GM19351 (cell line): ENCODE data around the gene YY2.
"Not testable (repeated sequence)": the region's sequence is repeated elsewhere in the genome, so short reads cannot be mapped to it uniquely, and the experiment has no call there.

ENCODE experiments used
- ATAC-seq: cut with Tn5 transposase; IDR thresholded peaks from one replicate; pipeline ENCODE4 v1.9.1; 2021; ENCODE audit warnings: mild to moderate bottlenecking, moderate library complexity; ENCODE audit not compliant: unreplicated experiment

YY2 gene

GRCh38 chrX:21873063-21873775 is 17.4 kb downstream of the YY2 start:
- no peak for ATAC-seq

- not testable (repeated sequence) for ATAC-seq
These were observed 18.4 kb downstream of the YY2 start for GRCh38 chrX:21874182-21874581.

- no peak for ATAC-seq
These were observed 19.2 kb downstream of the YY2 start for GRCh38 chrX:21875013-21875412.

- no peak for ATAC-seq
These were observed 26.2 kb downstream of the YY2 start for GRCh38 chrX:21881881-21882574.

- no peak for ATAC-seq
These were observed 27.5 kb downstream of the YY2 start for GRCh38 chrX:21883258-21883657.

- ATAC-seq, result no peak
These were observed 29.8 kb downstream of the YY2 start for GRCh38 chrX:21885568-21885967.

- no peak for ATAC-seq
These were observed 49.5 kb downstream of the YY2 start for GRCh38 chrX:21905313-21905712.

- ATAC-seq, result no peak
These were observed 50.2 kb downstream of the YY2 start for GRCh38 chrX:21905953-21906352.

- ATAC-seq, result no peak
These were observed 51.5 kb downstream of the YY2 start for GRCh38 chrX:21907260-21907659.
